HG02884 (cell line): Measurements from ENCODE around the gene OSBPL5.

ENCODE experiments used
- ATAC-seq: cut with Tn5 transposase; IDR thresholded peaks from one replicate; pipeline ENCODE4 v1.9.1; 2021; ENCODE audit warnings: mild to moderate bottlenecking, moderate library complexity; ENCODE audit not compliant: unreplicated experiment

Gene OSBPL5

GRCh38 chr11:3197878-3198528 is 32.9 kb upstream of the OSBPL5 start:
- ATAC-seq, result no peak

GRCh38 chr11:3197044-3197695 is 32.1 kb upstream of the OSBPL5 start:
- ATAC-seq, result no peak

DNA sequence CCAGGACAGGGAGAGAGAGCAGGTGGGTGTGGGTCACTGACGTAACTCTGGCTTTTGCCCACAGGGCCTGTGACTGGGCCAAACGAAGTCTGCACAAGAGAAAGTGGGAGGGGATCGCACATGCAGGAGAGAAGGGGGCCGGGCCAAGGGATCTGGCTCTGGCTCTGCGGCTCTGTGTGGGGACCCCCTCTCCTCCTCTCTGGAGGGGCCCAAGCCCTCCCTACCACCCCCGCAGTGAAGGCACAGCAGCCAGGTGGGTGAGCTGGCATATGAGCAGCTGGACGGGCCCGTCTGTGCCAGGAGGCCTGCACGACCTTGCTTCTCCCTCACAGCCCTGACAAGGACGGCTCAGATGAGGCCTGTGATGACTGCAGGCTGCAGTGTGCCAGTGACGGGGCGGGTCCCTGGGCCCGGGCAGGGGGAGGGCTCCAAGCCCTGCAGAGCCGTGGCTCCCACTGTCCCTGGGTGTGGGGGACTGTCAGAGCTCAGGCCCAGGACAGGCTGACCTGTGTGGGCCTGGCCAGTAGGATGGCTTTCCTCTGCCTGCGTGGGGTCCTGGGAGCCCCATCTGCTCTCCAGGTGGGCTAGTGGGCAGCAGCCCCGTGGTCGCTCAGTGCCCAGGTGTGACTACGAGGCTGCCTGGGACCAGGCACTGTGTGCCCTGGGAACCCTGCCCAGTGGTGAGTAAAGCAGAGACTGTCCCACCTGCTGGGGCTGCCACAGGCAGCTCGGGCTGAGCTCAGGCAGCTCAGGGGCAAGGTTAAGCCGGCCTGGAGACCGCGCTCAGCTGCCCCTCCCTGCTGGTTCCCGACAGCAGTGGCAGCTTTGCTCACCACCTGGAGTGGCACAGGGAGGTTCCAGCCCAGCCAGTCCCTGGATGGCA is 31.3 kb upstream of the OSBPL5 start:
- no peak for ATAC-seq

- ATAC-seq, result no peak
Measured at GRCh38 chr11:3195251-3196160, 30.4 kb upstream of the OSBPL5 start.

DNA sequence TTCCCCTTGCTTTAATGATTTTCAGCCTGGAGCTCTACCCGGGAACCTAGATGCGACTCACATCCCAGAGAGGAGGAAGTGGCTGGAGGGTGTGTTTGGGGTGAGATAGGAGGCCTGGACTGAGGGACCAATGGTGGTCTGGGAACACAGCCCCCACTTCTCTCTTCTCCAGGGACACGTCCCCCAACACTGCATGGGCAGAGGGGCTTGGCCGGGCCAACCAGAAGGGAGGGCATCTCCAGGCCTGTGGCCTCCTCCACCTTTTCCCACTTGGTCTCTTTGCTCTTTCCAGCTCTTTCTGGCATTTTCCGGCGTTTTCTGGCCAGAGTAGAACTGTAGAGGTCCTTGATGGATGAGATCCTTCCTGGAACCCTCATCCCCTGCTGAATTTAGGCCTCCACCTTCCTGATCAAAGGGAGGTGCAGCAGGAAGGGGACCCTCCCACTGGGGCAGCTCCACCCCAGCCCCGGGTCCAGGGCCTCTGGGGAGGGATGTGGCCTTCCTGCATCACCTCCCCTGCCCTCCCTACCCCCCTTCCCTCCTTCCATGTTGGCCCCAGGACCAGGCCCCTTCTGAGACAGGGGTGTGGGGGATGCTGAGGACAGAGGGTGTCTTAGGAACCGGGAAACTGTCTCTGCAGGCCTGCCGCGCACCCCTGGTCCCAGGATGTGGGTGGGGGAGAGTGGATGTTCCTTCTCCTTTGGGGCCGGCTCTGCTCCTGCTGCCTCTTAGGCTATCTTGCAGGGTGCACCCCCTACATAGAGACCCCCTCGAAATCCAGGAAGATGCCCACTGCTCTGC is 29.1 kb upstream of the OSBPL5 start:
- ATAC-seq, result no peak

DNA sequence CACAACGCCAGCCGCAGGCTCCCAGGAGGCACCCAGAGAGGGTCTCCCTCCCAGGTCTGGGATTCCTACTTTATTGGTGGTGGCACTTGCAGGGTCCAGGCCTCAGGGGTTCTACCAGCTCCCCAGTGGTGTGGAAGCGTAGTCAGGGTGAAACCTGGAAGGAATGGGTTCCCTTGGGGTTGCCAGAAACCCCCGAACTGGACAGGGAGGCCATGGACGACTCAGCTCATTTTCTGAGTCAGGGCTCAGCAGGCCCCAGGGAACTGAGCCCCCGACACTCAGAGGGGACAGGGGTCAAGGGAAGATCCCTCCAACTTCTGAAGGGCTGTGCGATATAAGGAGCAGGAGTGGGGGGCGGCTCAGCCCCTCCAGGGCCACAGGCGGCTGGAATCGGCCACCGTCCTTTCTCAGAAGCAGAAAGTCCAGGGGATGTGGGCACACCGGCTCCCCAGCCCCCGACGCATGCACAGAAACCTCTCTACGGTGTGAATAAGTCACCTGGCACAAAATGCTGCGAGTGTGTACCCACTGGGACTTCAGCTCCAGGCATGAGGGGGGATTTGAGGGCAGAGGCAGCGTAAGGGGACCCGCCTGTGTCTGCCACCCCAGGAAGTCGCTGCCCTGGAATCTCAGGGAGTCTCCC is 28.4 kb upstream of the OSBPL5 start:
- ATAC-seq, result no peak

DNA sequence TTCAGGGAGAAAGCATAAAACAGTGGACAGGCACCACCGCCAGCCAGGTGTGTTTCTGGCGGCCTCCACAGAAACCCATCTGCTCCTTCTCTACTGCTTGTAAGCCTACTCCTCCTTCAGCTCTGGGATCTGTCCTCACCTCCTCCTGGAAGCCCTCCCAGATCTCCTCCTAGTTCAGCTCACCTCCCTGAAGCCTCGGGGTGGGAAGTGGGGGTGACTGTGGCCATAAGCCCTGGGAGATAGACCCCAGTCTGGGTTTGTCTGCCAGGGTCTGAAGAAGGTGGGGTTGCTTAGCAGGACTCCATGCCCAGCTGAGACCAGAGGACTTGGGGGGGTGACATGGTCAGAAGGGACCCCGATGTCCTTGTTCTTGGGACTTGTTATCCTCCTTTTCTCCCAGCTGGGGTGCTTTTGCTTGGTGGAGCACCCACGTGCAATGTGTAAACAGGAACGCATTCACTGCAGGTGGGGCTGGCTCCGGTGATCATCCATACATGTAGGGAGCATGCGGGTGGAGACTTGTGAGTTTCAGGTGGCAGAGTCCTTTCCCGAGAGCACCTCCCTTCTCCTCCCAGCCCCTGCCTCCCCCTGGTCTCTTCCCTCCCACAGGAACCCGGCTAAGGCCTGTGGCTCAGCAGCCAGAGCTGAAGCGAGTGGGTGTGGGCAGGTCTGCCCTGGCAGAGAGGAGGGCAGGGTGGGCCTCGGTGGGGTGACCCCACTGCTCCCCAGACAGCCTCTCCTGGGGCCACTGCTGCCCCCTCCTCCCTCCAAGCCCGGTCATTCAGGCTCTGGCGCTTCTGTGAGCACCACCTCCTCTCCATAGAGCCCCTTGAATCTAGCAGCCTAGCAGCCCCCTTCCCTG is 27.6 kb upstream of the OSBPL5 start:
- ATAC-seq, result no peak

DNA sequence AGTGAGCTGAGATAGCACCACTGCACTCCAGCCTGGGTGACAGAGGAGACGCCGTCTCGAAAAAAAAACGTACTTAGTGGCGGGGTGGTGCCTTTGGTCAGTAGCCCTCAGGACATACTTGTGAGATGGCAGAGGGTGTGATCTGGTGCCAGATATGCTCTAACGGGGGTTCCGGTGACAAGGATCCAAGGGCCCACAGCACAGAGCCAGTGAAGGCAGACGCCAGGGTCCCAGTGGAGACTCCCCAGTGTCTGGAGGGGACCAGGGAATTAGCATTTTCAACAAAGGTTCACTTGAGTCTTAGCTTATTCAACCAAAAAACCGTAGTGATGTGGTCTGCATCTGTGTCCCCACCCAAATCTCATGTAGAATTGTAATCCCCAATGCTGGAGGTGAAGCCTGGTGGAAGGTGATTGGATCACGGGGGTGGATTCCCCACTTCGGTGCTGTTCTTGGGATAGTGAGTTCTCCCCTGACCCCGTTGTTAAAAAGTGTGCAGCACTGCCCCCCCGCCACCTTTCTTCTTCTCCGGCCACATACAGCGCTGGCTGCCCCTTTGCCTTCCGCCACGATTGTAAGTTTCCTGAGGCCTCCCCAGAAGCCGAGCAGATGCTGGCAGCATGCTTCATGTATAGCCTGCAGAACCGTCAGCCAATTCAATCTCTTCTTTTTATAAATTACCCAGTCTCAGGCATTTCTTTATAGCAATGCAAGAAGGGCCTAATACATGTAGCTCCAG is 26.6 kb upstream of the OSBPL5 start:
- ATAC-seq, result no peak

DNA sequence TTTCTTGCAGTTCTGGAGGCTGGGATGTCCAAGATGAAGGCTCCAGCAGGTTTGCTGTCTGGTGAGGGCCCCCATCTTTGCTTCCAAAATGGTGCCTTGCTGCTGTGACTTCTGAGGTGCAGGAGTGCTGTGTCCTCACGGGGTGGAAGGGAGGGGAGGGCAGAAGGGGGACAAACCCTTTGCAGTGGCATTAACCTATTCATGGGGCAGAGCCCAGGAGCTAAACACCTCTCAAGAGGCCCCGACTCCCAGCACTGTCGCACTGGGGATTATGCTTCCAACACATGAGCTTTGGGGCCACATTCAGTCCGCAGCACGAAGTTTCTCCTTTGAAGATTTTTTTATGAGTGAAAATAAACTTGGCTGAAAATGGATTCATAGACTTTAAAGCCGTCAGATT is 25.5 kb upstream of the OSBPL5 start:
- no peak for ATAC-seq

GRCh38 chr11:3189886-3190583 is 24.9 kb upstream of the OSBPL5 start:
- ATAC-seq, result no peak

- no peak for ATAC-seq
Measured at GRCh38 chr11:3189196-3189843, 24.2 kb upstream of the OSBPL5 start.

DNA sequence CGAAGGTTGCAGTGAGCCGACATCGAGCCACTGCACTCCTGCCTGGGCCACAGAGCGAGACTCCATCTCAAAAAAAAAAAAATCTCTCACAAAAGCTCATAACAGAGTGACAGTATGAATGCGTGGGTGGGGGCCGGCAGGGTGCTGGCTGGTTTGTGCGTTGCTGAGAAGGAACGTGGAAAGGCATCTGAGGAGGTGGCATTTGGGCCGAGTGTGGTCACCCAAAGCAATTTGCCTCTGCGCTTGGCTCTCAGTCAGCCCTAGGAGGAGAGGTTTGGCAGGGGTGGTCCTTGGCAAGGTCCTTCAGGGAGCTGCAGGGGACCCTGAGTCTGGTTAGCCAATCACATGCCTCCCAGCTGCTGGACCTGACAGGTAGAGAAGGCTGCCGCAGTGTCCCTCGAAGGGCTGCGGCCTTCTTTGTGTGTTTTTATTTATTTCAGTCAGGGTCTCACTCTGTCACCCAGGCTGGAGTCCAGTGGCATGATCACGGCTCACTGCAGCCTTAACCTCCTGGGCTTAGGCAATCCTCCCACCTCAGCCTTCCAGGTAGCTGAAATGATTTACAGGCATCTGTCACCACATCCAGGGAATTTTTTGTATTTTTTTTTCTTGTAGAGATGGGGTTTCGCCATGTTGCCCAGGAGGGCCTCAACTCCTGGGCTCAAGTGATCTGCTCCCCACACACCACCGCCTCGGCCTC is 23.5 kb upstream of the OSBPL5 start:
- no peak for ATAC-seq

GRCh38 chr11:3186166-3186953 is 21.2 kb upstream of the OSBPL5 start:
- no peak for ATAC-seq

DNA sequence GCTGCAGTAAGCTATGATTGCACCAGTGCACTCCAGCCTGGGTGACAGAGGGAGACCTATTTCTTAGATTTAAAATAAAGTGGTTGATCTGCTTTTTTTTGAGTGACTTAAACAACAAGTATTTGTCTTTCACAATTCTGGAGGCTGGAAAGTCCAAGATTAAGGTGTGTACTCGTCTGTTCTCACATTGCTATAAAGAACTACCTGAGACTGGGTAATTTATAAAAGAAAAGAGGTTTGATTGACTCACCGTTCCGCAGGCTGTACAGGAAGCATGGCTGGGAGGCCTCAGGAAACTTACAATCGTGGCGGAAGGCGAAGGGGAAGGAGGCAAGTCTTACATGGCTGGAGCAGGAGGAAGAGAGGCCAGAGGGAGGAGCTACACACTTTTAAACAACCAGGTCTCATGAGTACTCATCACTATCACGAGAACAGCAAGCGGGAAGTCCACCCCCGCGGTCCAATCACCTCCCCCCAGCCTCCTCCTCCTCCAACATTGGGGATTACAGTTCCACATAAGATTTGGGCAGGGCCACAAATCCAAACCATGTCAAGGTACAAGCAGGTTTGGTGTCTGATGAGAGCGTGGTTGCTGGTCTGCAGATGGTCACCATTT is 19.7 kb upstream of the OSBPL5 start:
- no peak for ATAC-seq

- no peak for ATAC-seq
Measured at GRCh38 chr11:3183523-3183922, 18.4 kb upstream of the OSBPL5 start.
